H9 (cell line): Measurements from ENCODE around the gene ARL13B. TPM values are rescaled to one million over a fixed set of nuclear protein-coding genes. Genes with fewer than 3 reads are reported as not detected.
"Not testable (repeated sequence)": the region's sequence is repeated elsewhere in the genome, so short reads cannot be mapped to it uniquely, and the experiment has no call there.

ENCODE experiments used
- DNase-seq: peaks from one replicate; pipeline ENCODE4 v3.0.0-alpha.2; 2017
- H2AFZ ChIP-seq: one replicate; pipeline ENCODE4 v1.6.1; 2013; ENCODE audit warnings: mild to moderate bottlenecking, low read length, control low read depth, moderate library complexity
- H2AK5ac ChIP-seq: 2 replicates; pipeline ENCODE4 v1.6.1; 2013; ENCODE audit warnings: low read length, control low read depth, mixed read lengths; ENCODE audit not compliant: insufficient read length
- H2BK120ac ChIP-seq: one replicate; pipeline ENCODE4 v1.6.1; 2013; ENCODE audit warnings: low read depth, mild to moderate bottlenecking, low read length, control low read depth, inconsistent platforms; ENCODE audit not compliant: poor library complexity, severe bottlenecking
- H2BK12ac ChIP-seq: 2 replicates; pipeline ENCODE4 v1.6.1; 2013; ENCODE audit warnings: low read length, control low read depth, mixed read lengths, low read depth; ENCODE audit not compliant: insufficient read length
- H2BK15ac ChIP-seq: 2 replicates; pipeline ENCODE4 v1.6.1; 2013; ENCODE audit warnings: low read depth, low read length, control low read depth
- H2BK20ac ChIP-seq: one replicate; pipeline ENCODE4 v1.6.1; 2013; ENCODE audit warnings: low read depth, mild to moderate bottlenecking, low read length, control low read depth, inconsistent platforms; ENCODE audit not compliant: poor library complexity, severe bottlenecking
- H2BK5ac ChIP-seq: 2 replicates; pipeline ENCODE4 v1.6.1; 2013; ENCODE audit warnings: low read length, control low read depth, mixed read lengths; ENCODE audit not compliant: insufficient read length
- H3K14ac ChIP-seq: 2 replicates; pipeline ENCODE4 v1.6.1; 2013; ENCODE audit warnings: low read length, control low read depth; ENCODE audit not compliant: insufficient read depth
- H3K18ac ChIP-seq: 2 replicates; pipeline ENCODE4 v1.6.1; 2013; ENCODE audit warnings: low read depth, mild to moderate bottlenecking, mixed read lengths, low read length, control low read depth; ENCODE audit not compliant: insufficient read length
- H3K23ac ChIP-seq: 2 replicates; pipeline ENCODE4 v1.6.1; 2013; ENCODE audit warnings: low read length, control low read depth, mixed read lengths, low read depth; ENCODE audit not compliant: insufficient read length
- H3K23me2 ChIP-seq: 2 replicates; pipeline ENCODE4 v1.6.1; 2013; ENCODE audit warnings: low read depth, mild to moderate bottlenecking, mixed read lengths, low read length, control low read depth; ENCODE audit not compliant: insufficient read length, poor library complexity, severe bottlenecking
- H3K27ac ChIP-seq: 2 replicates; pipeline ENCODE4 v1.5.1; 2013; ENCODE audit warnings: low read length, control low read depth, mixed read lengths, low read depth; ENCODE audit not compliant: insufficient read length
- H3K27me3 ChIP-seq: 2 replicates; pipeline ENCODE4 v1.6.1; 2013; ENCODE audit warnings: low read length, control low read depth, inconsistent platforms; ENCODE audit not compliant: insufficient read depth
- H3K4ac ChIP-seq: 2 replicates; pipeline ENCODE4 v1.6.1; 2013; ENCODE audit warnings: low read depth, mild to moderate bottlenecking, control low read depth, inconsistent platforms, low read length, moderate library complexity
- H3K4me1 ChIP-seq: 2 replicates; pipeline ENCODE4 v1.6.1; 2013; ENCODE audit warnings: low read length, control low read depth, inconsistent platforms; ENCODE audit not compliant: insufficient read depth
- H3K4me2 ChIP-seq: 2 replicates; pipeline ENCODE4 v1.6.1; 2013; ENCODE audit warnings: low read length, control low read depth, mixed read lengths; ENCODE audit not compliant: insufficient read length, insufficient read depth
- H3K56ac ChIP-seq: 2 replicates; pipeline ENCODE4 v1.6.1; 2013; ENCODE audit warnings: low read depth, mild to moderate bottlenecking, mixed read lengths, low read length, control low read depth; ENCODE audit not compliant: insufficient read length
- H3K79me1 ChIP-seq: 2 replicates; pipeline ENCODE4 v1.6.1; 2013; ENCODE audit warnings: low read depth, mild to moderate bottlenecking, moderate library complexity, low read length, control low read depth, inconsistent platforms; ENCODE audit not compliant: insufficient read depth, poor library complexity, severe bottlenecking
- H3K79me2 ChIP-seq: 2 replicates; pipeline ENCODE4 v1.6.1; 2013; ENCODE audit warnings: low read length, control low read depth, inconsistent platforms; ENCODE audit not compliant: insufficient read depth
- H3K9ac ChIP-seq: 2 replicates; pipeline ENCODE4 v1.6.1; 2013; ENCODE audit warnings: low read length, control low read depth, mixed read lengths; ENCODE audit not compliant: insufficient read length; ENCODE audit errors: extremely low read depth
- H3K9me3 ChIP-seq: one replicate; pipeline ENCODE4 v1.6.1; 2013; ENCODE audit warnings: low read depth, low read length, inconsistent platforms; ENCODE audit not compliant: control insufficient read depth
- H3T11ph ChIP-seq: one replicate; pipeline ENCODE4 v1.6.1; 2013; ENCODE audit warnings: mild to moderate bottlenecking, low read length, control low read depth, inconsistent platforms
- H4K20me1 ChIP-seq: one replicate; pipeline ENCODE4 v1.6.1; 2013; ENCODE audit not compliant: control insufficient read depth, insufficient read length, insufficient read depth
- H4K5ac ChIP-seq: 2 replicates; pipeline ENCODE4 v1.6.1; 2013; ENCODE audit warnings: low read depth, mild to moderate bottlenecking, mixed read lengths, low read length, control low read depth; ENCODE audit not compliant: insufficient read length
- H4K8ac ChIP-seq: replicated peaks from 2 replicates; pipeline ENCODE4 v1.6.1; 2013; ENCODE audit warnings: low read length, control low read depth, mixed read lengths, low read depth; ENCODE audit not compliant: insufficient read length
- H4K91ac ChIP-seq: 2 replicates; pipeline ENCODE4 v1.6.1; 2013; ENCODE audit warnings: low read depth, mild to moderate bottlenecking, moderate library complexity, mixed read lengths, low read length, control low read depth; ENCODE audit not compliant: insufficient read length
- H3K27ac Mint-ChIP-seq, 3 experiments: 2 replicates in 2 of 3; 3 replicates in 1 of 3; pipeline ENCODE4 v1.8.0; 2020 to 2021; ENCODE audit warnings: mixed read lengths in 3 of 3, mild to moderate bottlenecking in 1 of 3, moderate library complexity in 1 of 3
- H3K27me3 Mint-ChIP-seq: 2 replicates; pipeline ENCODE4 v1.8.0; 2021; ENCODE audit warnings: low read depth, mild to moderate bottlenecking, moderate library complexity, mixed read lengths
- H3K36me3 Mint-ChIP-seq, 3 experiments: 2 replicates in 2 of 3; 3 replicates in 1 of 3; pipeline ENCODE4 v1.8.0; 2020 to 2021; ENCODE audit warnings: low read depth in 3 of 3, mixed read lengths in 3 of 3; ENCODE audit not compliant: insufficient read depth in 1 of 3
- H3K4me1 Mint-ChIP-seq, 2 experiments: 2 replicates each; pipeline ENCODE4 v1.8.0; 2020; ENCODE audit warnings: mixed read lengths in 2 of 2
- H3K4me3 Mint-ChIP-seq, 2 experiments: 2 replicates in 1 of 2; 3 replicates in 1 of 2; pipeline ENCODE4 v1.8.0; 2020 to 2021; ENCODE audit warnings: mild to moderate bottlenecking in 2 of 2, mixed read lengths in 2 of 2, moderate library complexity in 1 of 2
- H3K9me3 Mint-ChIP-seq, 2 experiments: 2 replicates in 1 of 2; 3 replicates in 1 of 2; pipeline ENCODE4 v1.8.0; 2020; ENCODE audit warnings: mild to moderate bottlenecking in 2 of 2, mixed read lengths in 2 of 2, moderate library complexity in 1 of 2
- WGBS: extraction: QIAGEN DNeasy Blood & Tissue Kit; methylation state at CpG from one replicate; pipeline ENCODE4 v1.1.7; 2013; ENCODE audit warnings: missing lambda C conversion rate, low lambda C conversion rate, mixed read lengths; ENCODE audit not compliant: insufficient read length; ENCODE audit errors: extremely low coverage; 5-methylcytosine and 5-hydroxymethylcytosine counted together
- total RNA-seq: library from RNA; stranded (reverse); gene quantifications from 2 replicates; pipeline ENCODE4 v1.2.1, GENCODE V29; 2021
- TF ChIP-seq, protein P1 (sequence below): fragments of 200-600 bp; sonication (generic); conservative IDR thresholded peaks from 3 replicates; pipeline ENCODE4 v1.8.0; 2021; ENCODE audit warnings: antibody characterized with exemption, mild to moderate bottlenecking

Gene ARL13B
- total RNA-seq, 1 experiment from 2014 or later = 7.9 TPM

- no peak overlapping the region for H3K23ac ChIP-seq
- H4K8ac ChIP-seq = no peak overlapping the region
- Mint-ChIP-seq H3K27ac (no peak overlapping the region), H3K27me3 (peaks cover 2% of the 10 kb centered on the region; the same call in 1 of the 2 replicates), H3K4me3 (no peak overlapping the region), H3K36me3 (peaks cover 4 to 19% (median 6%) of the 10 kb centered on the region in 3 experiments; a peak in 4 of 7 replicates), H3K9me3 (peaks cover 44 to 45% of the 10 kb centered on the region in 2 experiments), H3K4me1 (no peaks in the 10 kb centered on the region)
- H4K5ac ChIP-seq = no peak overlapping the region
- no peaks in the 10 kb centered on the region for H3K4me1 ChIP-seq
- H2BK15ac ChIP-seq = no peak overlapping the region
- no peaks in the 10 kb centered on the region for H3K79me2 ChIP-seq
- H3K56ac ChIP-seq = no peak overlapping the region
- TF ChIP-seq, protein P1, sequence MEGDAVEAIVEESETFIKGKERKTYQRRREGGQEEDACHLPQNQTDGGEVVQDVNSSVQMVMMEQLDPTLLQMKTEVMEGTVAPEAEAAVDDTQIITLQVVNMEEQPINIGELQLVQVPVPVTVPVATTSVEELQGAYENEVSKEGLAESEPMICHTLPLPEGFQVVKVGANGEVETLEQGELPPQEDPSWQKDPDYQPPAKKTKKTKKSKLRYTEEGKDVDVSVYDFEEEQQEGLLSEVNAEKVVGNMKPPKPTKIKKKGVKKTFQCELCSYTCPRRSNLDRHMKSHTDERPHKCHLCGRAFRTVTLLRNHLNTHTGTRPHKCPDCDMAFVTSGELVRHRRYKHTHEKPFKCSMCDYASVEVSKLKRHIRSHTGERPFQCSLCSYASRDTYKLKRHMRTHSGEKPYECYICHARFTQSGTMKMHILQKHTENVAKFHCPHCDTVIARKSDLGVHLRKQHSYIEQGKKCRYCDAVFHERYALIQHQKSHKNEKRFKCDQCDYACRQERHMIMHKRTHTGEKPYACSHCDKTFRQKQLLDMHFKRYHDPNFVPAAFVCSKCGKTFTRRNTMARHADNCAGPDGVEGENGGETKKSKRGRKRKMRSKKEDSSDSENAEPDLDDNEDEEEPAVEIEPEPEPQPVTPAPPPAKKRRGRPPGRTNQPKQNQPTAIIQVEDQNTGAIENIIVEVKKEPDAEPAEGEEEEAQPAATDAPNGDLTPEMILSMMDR = no peak
- DNase-seq = no peak
- no peaks in the 10 kb centered on the region for H3K23me2 ChIP-seq
- no peak overlapping the region for H3K27ac ChIP-seq
- no peak overlapping the region for H2BK20ac ChIP-seq
- no peak overlapping the region for H3K14ac ChIP-seq
- no peak overlapping the region for H3K4ac ChIP-seq
- H2BK5ac ChIP-seq = no peak overlapping the region
- no peak overlapping the region for H3K18ac ChIP-seq
- H3K27me3 ChIP-seq = no peaks in the 10 kb centered on the region
- no CpG with 5 or more reads among the region's 1 CpG for WGBS
- H3K79me1 ChIP-seq = no peaks in the 10 kb centered on the region
- H4K20me1 ChIP-seq = no peaks in the 10 kb centered on the region
- H2BK120ac ChIP-seq = no peak overlapping the region
- H3K9me3 ChIP-seq = peaks cover 42% of the 10 kb centered on the region
- H3K9ac ChIP-seq = no peak overlapping the region
- H3T11ph ChIP-seq = no peak overlapping the region
- H2BK12ac ChIP-seq = no peak overlapping the region
- H4K91ac ChIP-seq = no peak overlapping the region
- H3K4me2 ChIP-seq = no peak overlapping the region
- H2AFZ ChIP-seq = no peak overlapping the region
- no peak overlapping the region for H2AK5ac ChIP-seq
Observed at GRCh38 chr3:93936549-93936948, 43.4 kb upstream of the ARL13B start.

DNA sequence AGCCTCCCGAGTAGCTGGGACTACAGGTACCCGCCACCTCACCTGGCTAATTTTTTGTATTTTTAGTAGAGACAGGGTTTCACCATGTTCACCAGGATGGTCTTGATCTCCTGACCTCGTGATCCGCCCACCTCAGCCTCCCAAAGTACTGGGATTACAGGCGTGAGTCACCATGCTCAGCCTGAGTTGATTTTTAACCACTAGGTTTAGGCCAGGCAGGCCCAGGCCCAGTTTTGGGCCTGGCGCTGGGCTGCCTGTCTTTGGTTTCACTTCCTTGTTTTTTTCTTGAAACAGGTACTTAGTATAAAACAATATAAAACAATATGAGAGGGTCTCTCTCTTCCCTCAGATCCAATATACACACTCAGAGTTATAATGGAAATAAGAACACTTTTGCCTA lies 42.5 kb upstream of the ARL13B start:
- H3K9ac ChIP-seq, H3K4me1 Mint-ChIP-seq: not testable (repeated sequence)
- peaks cover 4 to 15% (median 6%) of the 10 kb centered on the region in 3 experiments; a peak in 4 of 7 replicates for H3K36me3 Mint-ChIP-seq

More for the DNA sequence above, 42.5 kb upstream of the ARL13B start:
- H3K4me3 Mint-ChIP-seq, DNase-seq, H2BK12ac ChIP-seq, H3K4me2 ChIP-seq, H3K79me2 ChIP-seq, H3K56ac ChIP-seq, H4K91ac ChIP-seq, H3K14ac ChIP-seq, H3K4me1 ChIP-seq, H3K18ac ChIP-seq, H3T11ph ChIP-seq, H4K8ac ChIP-seq, H3K23ac ChIP-seq, H2BK15ac ChIP-seq, H4K5ac ChIP-seq, H2AK5ac ChIP-seq, H3K27me3 ChIP-seq, H3K27ac ChIP-seq, H3K27me3 Mint-ChIP-seq, H3K23me2 ChIP-seq, H2BK5ac ChIP-seq, H3K4ac ChIP-seq, H2BK120ac ChIP-seq, H3K79me1 ChIP-seq, H3K27ac Mint-ChIP-seq, H2AFZ ChIP-seq, H4K20me1 ChIP-seq, H2BK20ac ChIP-seq: not testable (repeated sequence)
- no CpG with 5 or more reads among the region's 6 CpGs for WGBS
- H3K9me3 ChIP-seq = peaks cover 42% of the 10 kb centered on the region
- H3K9me3 Mint-ChIP-seq = peaks cover 36 to 37% of the 10 kb centered on the region in 2 experiments
